ENCODE results near the gene NOBOX. TPM values are rescaled to one million over a fixed set of nuclear protein-coding genes. Genes with fewer than 3 reads are reported as not detected.

Gene NOBOX
- total and polyA plus RNA-seq, 3 donors from 2014 or later: 1.1 to 1.6 (median 1.6) TPM

Small RNAs within 50 kb of the gene (small RNA-seq; reads per million reads assigned to genes)
- gene RNU6ATAC40P: 0 reads per million in 2 donors

Other genes starting within 250 kb of the NOBOX start
- 10 to 100 TPM in 1 of 2 donors, 1 to 10 TPM in 1; 7.5 to 13.1 TPM for gene CTAGE4, start 220.2 kb downstream of the NOBOX start, total RNA-seq
- gene CTAGE4, start 220.2 kb downstream of the NOBOX start, polyA plus RNA-seq (ENCODE audit: insufficient read depth, low read depth, low replicate concordance): not detected
- gene ARHGEF35, start 207.9 kb downstream of the NOBOX start, total RNA-seq: 1 to 10 TPM in 1 of 2 donors, under 1 TPM in 1; 0.87 to 1.3 TPM
- 3.0 TPM for gene ARHGEF35, start 207.9 kb downstream of the NOBOX start, polyA plus RNA-seq (ENCODE audit: insufficient read depth, low read depth, low replicate concordance)
- not detected for gene OR2A42, start 164.1 kb downstream of the NOBOX start, total RNA-seq
- gene OR2A42, start 164.1 kb downstream of the NOBOX start, polyA plus RNA-seq (ENCODE audit: insufficient read depth, low read depth, low replicate concordance): not detected
- 1 to 10 TPM in 1 of 2 donors, under 1 TPM in 1; 0.63 to 1.2 TPM for gene OR2A7, start 138.9 kb downstream of the NOBOX start, total RNA-seq
- gene OR2A7, start 138.9 kb downstream of the NOBOX start, polyA plus RNA-seq (ENCODE audit: insufficient read depth, low read depth, low replicate concordance): 1.1 TPM
- 10 to 100 TPM in 1 of 2 donors, 1 to 10 TPM in 1; 4.4 to 13.7 TPM for gene CTAGE8, start 134.4 kb downstream of the NOBOX start, total RNA-seq
- gene CTAGE8, start 134.4 kb downstream of the NOBOX start, polyA plus RNA-seq (ENCODE audit: insufficient read depth, low read depth, low replicate concordance): 16.6 TPM
- under 1 TPM in 1 of 2 donors, not detected in 1; 0.37 TPM for gene OR2A1, start 91.3 kb downstream of the NOBOX start, total RNA-seq
- 0.20 TPM for gene OR2A1, start 91.3 kb downstream of the NOBOX start, polyA plus RNA-seq (ENCODE audit: insufficient read depth, low read depth, low replicate concordance)
- gene ARHGEF5, start 48.3 kb downstream of the NOBOX start, total RNA-seq: 1 to 10 TPM; 4.3 to 5.2 TPM
- 5.0 TPM for gene ARHGEF5, start 48.3 kb downstream of the NOBOX start, polyA plus RNA-seq (ENCODE audit: insufficient read depth, low read depth, low replicate concordance)